IMR-90 (cell line): Measurements from ENCODE around the gene TAB2. TPM values are rescaled to one million over a fixed set of nuclear protein-coding genes. Genes with fewer than 3 reads are reported as not detected.

Experiments
- ATAC-seq: fragments of 200-7000 bp; cut with Tn5 transposase; 2 replicates; pipeline ENCODE4 v1.9.1; 2020; ENCODE audit warnings: low read depth, mild to moderate bottlenecking, moderate library complexity
- BruUV-seq: library from RNA; stranded (reverse); fragments of 400-500 nt; replicated peaks from 2 replicates; lab custom pipeline; 2021; lab: Mats Ljungman, UMichigan
- CTCF ChIA-PET: fragments of 300-600 bp; formaldehyde crosslinking; extraction: SDS; loops from one replicate; lab custom pipeline; 2021; ENCODE audit warnings: antibody characterized with exemption; lab: Yijun Ruan, JAX
- POLR2A ChIA-PET: fragments of 300-600 bp; sonication (Branson Sonifier 250); formaldehyde crosslinking; loops from one replicate; lab custom pipeline; 2022; ENCODE audit warnings: antibody characterized with exemption; ENCODE audit not compliant: unreplicated experiment; lab: Charles Lee
- DNase-seq: peaks from one replicate; pipeline ENCODE4 v3.0.0; 2013
- H2AFZ ChIP-seq: replicated peaks from 2 replicates; pipeline ENCODE3; 2013; ENCODE audit warnings: low read length, mild to moderate bottlenecking; ENCODE audit not compliant: poor library complexity
- H2AK5ac ChIP-seq: 2 replicates; pipeline ENCODE4 v1.6.1; 2013; ENCODE audit warnings: low read depth, low read length, inconsistent platforms
- H2AK9ac ChIP-seq: replicated peaks from 2 replicates; pipeline ENCODE3; 2013; ENCODE audit warnings: mild to moderate bottlenecking, low read depth, low read length, moderate library complexity; ENCODE audit not compliant: poor library complexity
- H2BK120ac ChIP-seq: 2 replicates; pipeline ENCODE4 v1.6.1; 2013; ENCODE audit warnings: low read depth, low read length, inconsistent platforms
- H2BK15ac ChIP-seq: 3 replicates; pipeline ENCODE4 v1.6.1; 2013; ENCODE audit warnings: low read depth, low read length, inconsistent platforms
- H2BK20ac ChIP-seq: 2 replicates; pipeline ENCODE4 v1.6.1; 2013; ENCODE audit warnings: low read depth, mild to moderate bottlenecking, inconsistent platforms, low read length, moderate library complexity
- H2BK5ac ChIP-seq: 2 replicates; pipeline ENCODE4 v1.6.1; 2013; ENCODE audit warnings: mild to moderate bottlenecking, low read depth, low read length, inconsistent platforms; ENCODE audit not compliant: poor library complexity, severe bottlenecking
- H3K14ac ChIP-seq: replicated peaks from 2 replicates; pipeline ENCODE4 v1.6.1; 2013; ENCODE audit warnings: low read depth, low read length, inconsistent platforms
- H3K18ac ChIP-seq: 2 replicates; pipeline ENCODE4 v1.6.1; 2013; ENCODE audit warnings: low read depth, low read length, control low read depth
- H3K23ac ChIP-seq: 2 replicates; pipeline ENCODE4 v1.6.1; 2013; ENCODE audit warnings: low read depth, low read length, inconsistent platforms
- H3K27ac ChIP-seq: 2 replicates; pipeline ENCODE4 v1.5.1; 2013; ENCODE audit warnings: mild to moderate bottlenecking, control low read depth, low read length; ENCODE audit not compliant: insufficient read depth
- H3K27me3 ChIP-seq: 2 replicates; pipeline ENCODE4 v1.6.1; 2013; ENCODE audit warnings: low read length; ENCODE audit not compliant: control insufficient read depth, insufficient read depth
- H3K36me3 ChIP-seq: 2 replicates; pipeline ENCODE4 v1.6.1; 2013; ENCODE audit warnings: low read length, mixed read lengths; ENCODE audit not compliant: control insufficient read depth, insufficient read depth
- H3K4ac ChIP-seq: 2 replicates; pipeline ENCODE4 v1.6.1; 2013; ENCODE audit warnings: low read depth, low read length, inconsistent platforms
- H3K4me1 ChIP-seq: 2 replicates; pipeline ENCODE4 v1.6.1; 2013; ENCODE audit warnings: low read length, mixed read lengths; ENCODE audit not compliant: control insufficient read depth, insufficient read depth
- H3K4me2 ChIP-seq: 2 replicates; pipeline ENCODE4 v1.6.1; 2013; ENCODE audit warnings: low read depth, mild to moderate bottlenecking, control low read depth, low read length, moderate library complexity
- H3K4me3 ChIP-seq: 2 replicates; pipeline ENCODE4 v1.5.1; 2013; ENCODE audit warnings: low read depth, mild to moderate bottlenecking, control low read depth, low read length, moderate library complexity; ENCODE audit not compliant: insufficient read depth
- H3K56ac ChIP-seq: 2 replicates; pipeline ENCODE4 v1.6.1; 2013; ENCODE audit warnings: low read length, inconsistent platforms; ENCODE audit not compliant: insufficient read depth; ENCODE audit errors: extremely low read depth
- H3K79me1 ChIP-seq, 2 experiments: 2 replicates each; pipeline ENCODE4 v1.6.1; 2013; ENCODE audit warnings: low read length in 2 of 2, inconsistent platforms in 1 of 2, low read depth in 1 of 2
- H3K9ac ChIP-seq: 2 replicates; pipeline ENCODE4 v1.6.1; 2013; ENCODE audit warnings: low read depth, low read length, control low read depth
- H3K9me1 ChIP-seq: 2 replicates; pipeline ENCODE4 v1.6.1; 2013; ENCODE audit warnings: low read length, inconsistent platforms; ENCODE audit not compliant: insufficient read depth
- H3K9me3 ChIP-seq: 2 replicates; pipeline ENCODE4 v1.6.1; 2013; ENCODE audit warnings: low read length; ENCODE audit not compliant: control insufficient read depth, insufficient read depth
- H4K20me1 ChIP-seq: 2 replicates; pipeline ENCODE4 v1.6.1; 2013; ENCODE audit warnings: low read length, inconsistent platforms; ENCODE audit not compliant: insufficient read depth
- H4K5ac ChIP-seq: 2 replicates; pipeline ENCODE4 v1.6.1; 2013; ENCODE audit warnings: mild to moderate bottlenecking, low read depth, low read length, control low read depth
- H4K8ac ChIP-seq, 2 experiments: 2 replicates each; pipeline ENCODE4 v1.6.1; 2013; ENCODE audit warnings: low read depth in 2 of 2, low read length in 2 of 2, control low read depth in 1 of 2, inconsistent platforms in 1 of 2
- H4K91ac ChIP-seq: 2 replicates; pipeline ENCODE4 v1.6.1; 2013; ENCODE audit warnings: low read depth, low read length, inconsistent platforms; ENCODE audit not compliant: insufficient read depth
- BHLHE40 ChIP-seq: fragments of 150-350 bp; IDR thresholded peaks from 2 replicates; pipeline ENCODE4 v1.6.1; 2016; ENCODE audit warnings: mild to moderate bottlenecking, low read depth, low read length
- CEBPB ChIP-seq: IDR thresholded peaks from 2 replicates; pipeline ENCODE4 v1.6.1; 2012; ENCODE audit warnings: low read depth, low read length, improper control_type of control experiment
- CHD1 ChIP-seq: IDR thresholded peaks from 2 replicates; pipeline ENCODE4 v1.6.1; 2012; ENCODE audit warnings: low read depth, low read length, improper control_type of control experiment
- CTCF ChIP-seq: conservative IDR thresholded peaks from 2 replicates; pipeline ENCODE4 v1.5.1; 2012; ENCODE audit warnings: mild to moderate bottlenecking, low read depth, low read length, improper control_type of control experiment
- ELK1 ChIP-seq: fragments of 150-350 bp; IDR thresholded peaks from 2 replicates; pipeline ENCODE4 v1.6.1; 2016; ENCODE audit warnings: low read depth, mild to moderate bottlenecking, low read length, moderate library complexity, borderline replicate concordance
- FOS ChIP-seq: fragments of 150-350 bp; IDR thresholded peaks from 2 replicates; pipeline ENCODE4 v1.6.1; 2016; ENCODE audit warnings: low read depth, low read length
- MAFK ChIP-seq: IDR thresholded peaks from 2 replicates; pipeline ENCODE4 v1.6.1; 2012; ENCODE audit warnings: low read depth, low read length, improper control_type of control experiment
- MAZ ChIP-seq: IDR thresholded peaks from 2 replicates; pipeline ENCODE4 v1.6.1; 2012; ENCODE audit warnings: low read depth, mild to moderate bottlenecking, low read length, improper control_type of control experiment, moderate library complexity, borderline replicate concordance
- MXI1 ChIP-seq: IDR thresholded peaks from 2 replicates; pipeline ENCODE4 v1.6.1; 2012; ENCODE audit warnings: low read depth, mild to moderate bottlenecking, low read length, moderate library complexity, borderline replicate concordance
- NFE2L2 ChIP-seq: fragments of 150-350 bp; IDR thresholded peaks from 2 replicates; pipeline ENCODE4 v1.6.1; 2016; ENCODE audit warnings: low read depth, mild to moderate bottlenecking, low read length
- POLR2A ChIP-seq: IDR thresholded peaks from 2 replicates; pipeline ENCODE4 v1.6.1; 2012; ENCODE audit warnings: mild to moderate bottlenecking, low read depth, low read length
- RAD21 ChIP-seq: IDR thresholded peaks from 2 replicates; pipeline ENCODE4 v1.6.1; 2012; ENCODE audit warnings: low read length, improper control_type of control experiment
- RCOR1 ChIP-seq: IDR thresholded peaks from 2 replicates; pipeline ENCODE4 v1.6.1; 2012; ENCODE audit warnings: mild to moderate bottlenecking, low read length, improper control_type of control experiment; ENCODE audit not compliant: insufficient replicate concordance
- RFX5 ChIP-seq: IDR thresholded peaks from 2 replicates; pipeline ENCODE4 v1.8.0; 2012; ENCODE audit warnings: low read depth, mild to moderate bottlenecking, low read length, moderate library complexity
- SMC3 ChIP-seq: fragments of 150-350 bp; IDR thresholded peaks from 2 replicates; pipeline ENCODE4 v1.6.1; 2016; ENCODE audit warnings: low read depth, mild to moderate bottlenecking, antibody characterized with exemption, low read length, moderate library complexity
- USF2 ChIP-seq: fragments of 150-350 bp; IDR thresholded peaks from 2 replicates; pipeline ENCODE4 v1.6.1; 2017; ENCODE audit warnings: mild to moderate bottlenecking, antibody characterized with exemption, low read length, low read depth
- dilution Hi-C: fragments of 300-500 bp; cut with HindIII; formaldehyde crosslinking; loops from one replicate; pipeline ENCODE4 v1.14.3; 2018; ENCODE audit warnings: low sequenced_read_pairs; ENCODE audit not compliant: unreplicated experiment
- in situ Hi-C: fragments of 300-500 bp; cut with MboI; formaldehyde crosslinking; loops from 3 replicates; pipeline ENCODE4 v1.14.3; 2019; ENCODE audit warnings: low sequenced_read_pairs, inconsistent platforms, mixed read lengths
- intact Hi-C: fragments of 100-400 bp; cut with micrococcal nuclease; formaldehyde crosslinking; loops from 2 replicates; pipeline ENCODE4 v1.10.0; 2022
- polyA plus RNA-seq, 3 experiments: library from polyadenylated mRNA; depleted of rRNA; stranded (reverse); fragments of >200 nt; gene quantifications; 2 replicates each; pipeline ENCODE4 v1.2.3, GENCODE V29; 2012; ENCODE audit warnings: low replicate concordance in 1 of 3
- total RNA-seq: library from RNA; depleted of rRNA; stranded (reverse); fragments of >200 nt; gene quantifications from 2 replicates; pipeline ENCODE4 v1.2.3, GENCODE V29; 2012

The TAB2 gene
- total and polyA plus RNA-seq, 2 of the 4 experiments (the other 2 are of a cell fraction), result 20.8 to 25.3 TPM

DNA sequence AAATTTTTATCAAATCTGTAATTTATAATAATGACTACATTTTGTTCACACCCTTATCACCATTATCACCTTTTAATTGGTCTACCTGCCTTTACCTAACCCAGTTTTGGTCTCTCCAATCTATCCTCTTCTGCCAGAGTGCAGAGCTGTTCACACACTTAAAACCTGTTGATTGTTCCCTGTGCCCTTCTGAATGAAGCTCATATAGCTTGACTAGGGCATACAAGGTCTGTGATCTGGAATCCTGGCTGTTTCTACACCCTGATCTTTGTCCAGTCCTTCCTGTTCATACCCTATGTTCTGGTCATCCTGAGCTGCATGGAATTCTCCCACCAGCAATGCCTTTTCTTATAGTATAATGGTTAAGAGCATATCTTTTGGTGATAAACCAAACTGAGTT is 53.6 kb downstream of the TAB2 start:
- H3K79me1 ChIP-seq, result peaks cover 31 to 50% of the 10 kb centered on the region in 2 experiments
- TF ChIP-seq CEBPB, result no peak
- TF ChIP-seq MXI1, result no peak
- TF ChIP-seq USF2, result no peak
- no peak for TF ChIP-seq SMC3
- no peak for TF ChIP-seq RAD21
- no peak for TF ChIP-seq CTCF
- no peak for TF ChIP-seq MAZ
- TF ChIP-seq RFX5, result no peak
- no peak for TF ChIP-seq CHD1
- no peak for TF ChIP-seq RCOR1
- no peak for TF ChIP-seq MAFK
- no peak for TF ChIP-seq NFE2L2
- no peak for TF ChIP-seq FOS
- TF ChIP-seq POLR2A, result no peak
- TF ChIP-seq ELK1, result no peak
- no peak for TF ChIP-seq BHLHE40
- no peaks in the 10 kb centered on the region for H3K27me3 ChIP-seq
- BruUV-seq, result no TSS peak
- no peaks in the 10 kb centered on the region for H3K9me1 ChIP-seq
- no peak overlapping the region for H3K27ac ChIP-seq
- H2BK5ac ChIP-seq, result no peak overlapping the region
- H4K20me1 ChIP-seq, result peaks cover 29% of the 10 kb centered on the region; the same call in 1 of the 2 replicates
- H3K4me3 ChIP-seq, result no peak overlapping the region
- in situ Hi-C loops (no loop called here), intact Hi-C loops (no loop called here), dilution Hi-C loops (no loop called here)
- no peak overlapping the region for H3K4ac ChIP-seq
- H4K8ac ChIP-seq, result no peak overlapping the region
- no peak overlapping the region for H4K5ac ChIP-seq
- CTCF ChIA-PET, result interaction anchor here (0.7 kb wide), 1 partner anchor 40 kb away, joined by 3 read pairs; no protein-coding TSS in a partner anchor
- H3K56ac ChIP-seq, result no peak overlapping the region
- no peak overlapping the region for H2AK5ac ChIP-seq
- H3K9me3 ChIP-seq, result no peaks in the 10 kb centered on the region
- H3K4me1 ChIP-seq, result peaks cover 6% of the 10 kb centered on the region
- H3K18ac ChIP-seq, result no peak overlapping the region
- no peak overlapping the region for H2BK20ac ChIP-seq
- H3K36me3 ChIP-seq, result peaks cover 9% of the 10 kb centered on the region
- DNase-seq (no peak), ATAC-seq (no peak)
- no peak overlapping the region for H3K14ac ChIP-seq
- H2AFZ ChIP-seq, result no peak overlapping the region
- H3K4me2 ChIP-seq, result no peak overlapping the region
- H2BK120ac ChIP-seq, result no peak overlapping the region
- H3K23ac ChIP-seq, result no peak overlapping the region
- H2BK15ac ChIP-seq, result no peak overlapping the region
- H4K91ac ChIP-seq, result no peak overlapping the region
- no peak overlapping the region for H3K9ac ChIP-seq
- POLR2A ChIA-PET, result no interaction called here
- H2AK9ac ChIP-seq, result no peak overlapping the region
